ENCODE results near the gene MYO1D. TPM values are rescaled to one million over a fixed set of nuclear protein-coding genes. Genes with fewer than 3 reads are reported as not detected.

MYO1D gene
- total RNA-seq, 3 donors from 2014 or later = 166 to 495 (median 256) TPM

- Histone ChIP-seq H3K4me3 (no peak overlapping the region), H3K9me3 (no peaks in the 10 kb centered on the region), H3K36me3 (ENCODE audit: low read depth) (no peaks in the 10 kb centered on the region), H3K4me1 (ENCODE audit: low read depth) (no peaks in the 10 kb centered on the region)
- TF ChIP-seq CTCF (IDR thresholded peaks at IDR 0.05) = no peak
- DNase-seq (no peak), ATAC-seq (no peak)
- intact Hi-C loops (cut with DNase I, micrococcal nuclease) = no loop called here
Measured at GRCh38 chr17:32628271-32629044, 248.5 kb downstream of the MYO1D start.

- TF ChIP-seq CTCF (IDR thresholded peaks at IDR 0.05) = no peak
- no peak for DNase-seq
- Histone ChIP-seq H3K9me3 (no peaks in the 10 kb centered on the region), H3K4me1 (ENCODE audit: low read depth) (no peaks in the 10 kb centered on the region), H3K4me3 (no peak overlapping the region), H3K36me3 (ENCODE audit: low read depth) (no peaks in the 10 kb centered on the region)
- ATAC-seq = no peak
- intact Hi-C loops (cut with DNase I, micrococcal nuclease) = no loop called here
Measured at GRCh38 chr17:32627239-32627996, 249.5 kb downstream of the MYO1D start.

- ATAC-seq (no peak), DNase-seq (no peak)
- TF ChIP-seq CTCF (IDR thresholded peaks at IDR 0.05) = no peak
Measured at GRCh38 chr17:32626379-32626791, 250.5 kb downstream of the MYO1D start.

GRCh38 chr17:32625971-32626370, 251.0 kb downstream of the MYO1D start:
- Histone ChIP-seq H3K9me3 (no peaks in the 10 kb centered on the region), H3K4me3 (no peak overlapping the region), H3K4me1 (ENCODE audit: low read depth) (no peaks in the 10 kb centered on the region), H3K36me3 (ENCODE audit: low read depth) (no peaks in the 10 kb centered on the region)
- ATAC-seq = no peak
- intact Hi-C loops (cut with DNase I, micrococcal nuclease) = no loop called here
- no peak for TF ChIP-seq CTCF (IDR thresholded peaks at IDR 0.05)
- no peak for DNase-seq

More at GRCh38 chr17:32626379-32626791, 250.5 kb downstream of the MYO1D start:
- intact Hi-C loops (cut with DNase I, micrococcal nuclease) = no loop called here
- H3K4me1 ChIP-seq (ENCODE audit: low read depth) = no peaks in the 10 kb centered on the region
- no peak overlapping the region for H3K4me3 ChIP-seq
- H3K36me3 ChIP-seq (ENCODE audit: low read depth) = no peaks in the 10 kb centered on the region
- H3K9me3 ChIP-seq = no peaks in the 10 kb centered on the region

GRCh38 chr17:32623196-32623595, 253.7 kb downstream of the MYO1D start:
- H3K36me3 ChIP-seq (ENCODE audit: low read depth) = no peaks in the 10 kb centered on the region
- DNase-seq (no peak), ATAC-seq (no peak)
- no peaks in the 10 kb centered on the region for H3K9me3 ChIP-seq
- no peaks in the 10 kb centered on the region for H3K4me1 ChIP-seq (ENCODE audit: low read depth)
- no peak overlapping the region for H3K4me3 ChIP-seq
- intact Hi-C loops (cut with DNase I, micrococcal nuclease) = no loop called here
- no peak for TF ChIP-seq CTCF (IDR thresholded peaks at IDR 0.05)
